Stomach (tissue), 4 donors: ENCODE measurements around the gene CBFA2T3.

Experiments
- CTCF ChIP-seq, 7 experiments: fragments of 450-650 bp in 4 of 7; fragments of 200-600 bp in 3 of 7; sonication (generic) in 3 of 7; IDR thresholded peaks; one replicate each; pipeline ENCODE4 v1.5.1; 2016 to 2019; ENCODE audit warnings: antibody characterized with exemption in 7 of 7, control low read depth in 2 of 7, mild to moderate bottlenecking in 1 of 7
- POLR2A ChIP-seq, 4 donors: fragments of 450-650 bp; IDR thresholded peaks; one replicate each; pipeline ENCODE4 v1.6.1; 2016; ENCODE audit warnings: antibody characterized with exemption in 4 of 4, control low read depth in 2 of 4, mild to moderate bottlenecking in 1 of 4, moderate library complexity in 1 of 4
- POLR2AphosphoS5 ChIP-seq, 3 donors: sonication (generic); formaldehyde crosslinking; IDR thresholded peaks; one replicate each; pipeline ENCODE4 v1.6.1; 2016; ENCODE audit warnings: antibody characterized with exemption in 3 of 3

GRCh38 chr16:88953003-88953690, 23.9 kb downstream of the CBFA2T3 start:
- TF ChIP-seq POLR2A (IDR thresholded peaks at IDR 0.05) (no peak), POLR2AphosphoS5 (IDR thresholded peaks at IDR 0.05) (no peak), CTCF (IDR thresholded peaks at IDR 0.05) (no peak)
